HepG2 (cell line): ENCODE measurements around the gene USP15. TPM values are rescaled to one million over a fixed set of nuclear protein-coding genes. Genes with fewer than 3 reads are reported as not detected.

Experiments used
- ATAC-seq: fragments of 200-7000 bp; cut with Tn5 transposase; 3 replicates; pipeline ENCODE4 v1.9.1; 2020; ENCODE audit warnings: mild to moderate bottlenecking, moderate library complexity
- BruUV-seq: library from RNA; stranded (reverse); fragments of 400-500 nt; replicated peaks from 2 replicates; lab custom pipeline; 2021; lab: Mats Ljungman, UMichigan
- CTCF ChIA-PET: fragments of 300-600 bp; formaldehyde crosslinking; extraction: SDS; loops from one replicate; lab custom pipeline; 2021; ENCODE audit warnings: low total read pairs, inconsistent platforms, low intra/inter-chr PET ratio; lab: Yijun Ruan, JAX
- POLR2A ChIA-PET: fragments of 350-600 bp; sonication (Branson Sonifier 250); formaldehyde crosslinking; loops from one replicate; lab custom pipeline; 2020; ENCODE audit warnings: antibody characterized with exemption, inconsistent platforms; lab: Yijun Ruan, JAX
- DNase-seq: peaks from one replicate; pipeline ENCODE4 v3.0.0-alpha.2; 2015; ENCODE audit warnings: low spot score
- FAIRE-seq: peaks from 3 replicates; lab custom pipeline; 2011; peaks lifted over from hg19 to GRCh38; lab: Jason Lieb, UNC
- H2AFZ ChIP-seq: one replicate; pipeline ENCODE4 v1.6.1; 2011; ENCODE audit warnings: low read length, inconsistent platforms
- H3K27ac ChIP-seq: fragments of 300-600 bp; 3 replicates; pipeline ENCODE4 v1.8.0; 2011; ENCODE audit warnings: mixed run types, mild to moderate bottlenecking, mixed read lengths, low read length, inconsistent platforms; ENCODE audit not compliant: insufficient read depth; ENCODE audit errors: extremely low read length
- H3K27me3 ChIP-seq, 2 experiments: fragments of 200-600 bp in 1 of 2; 2 replicates in 1 of 2; 3 replicates in 1 of 2; pipeline versions ENCODE4 v1.6.0 to v1.8.0; 2011; ENCODE audit warnings: low read length in 2 of 2, mild to moderate bottlenecking in 2 of 2, moderate library complexity in 2 of 2, inconsistent platforms in 1 of 2; ENCODE audit not compliant: insufficient read depth in 2 of 2, control insufficient read depth in 1 of 2
- H3K36me3 ChIP-seq, 2 experiments: fragments of 200-600 bp in 1 of 2; replicated peaks in 1 of 2; 2 replicates in 1 of 2; 3 replicates in 1 of 2; pipeline versions ENCODE4 v1.5.1 to v1.8.0; 2011; ENCODE audit warnings: low read length in 2 of 2, inconsistent platforms in 1 of 2; ENCODE audit not compliant: insufficient read depth in 2 of 2, control insufficient read depth in 1 of 2
- H3K4me1 ChIP-seq: 2 replicates; pipeline ENCODE4 v1.5.1; 2012; ENCODE audit warnings: low read length, inconsistent platforms; ENCODE audit not compliant: insufficient read depth
- H3K4me2 ChIP-seq: 2 replicates; pipeline ENCODE4 v1.6.0; 2011; ENCODE audit warnings: low read depth, low read length, inconsistent platforms
- H3K4me3 ChIP-seq, 3 experiments: fragments of 200-600 bp in 1 of 3; sonication (generic), shearing (Covaris generic) in 1 of 3; replicated peaks in 1 of 3; 2 replicates each; pipeline ENCODE4 v1.5.1; 2011 to 2016; ENCODE audit warnings: low read length in 3 of 3, inconsistent platforms in 2 of 3, low read depth in 2 of 3, mild to moderate bottlenecking in 2 of 3, control low read depth in 1 of 3, mixed read lengths in 1 of 3; ENCODE audit not compliant: insufficient read depth in 1 of 3
- H3K79me2 ChIP-seq: one replicate; pipeline ENCODE4 v1.6.1; 2011; ENCODE audit warnings: low read length, inconsistent platforms; ENCODE audit not compliant: insufficient read depth
- H3K9ac ChIP-seq: 2 replicates; pipeline ENCODE4 v1.6.0; 2011; ENCODE audit warnings: mild to moderate bottlenecking, low read depth, low read length, inconsistent platforms; ENCODE audit not compliant: insufficient read depth
- H3K9me3 ChIP-seq: 2 replicates; pipeline ENCODE4 v1.5.1; 2012; ENCODE audit warnings: mild to moderate bottlenecking, low read length
- H4K20me1 ChIP-seq: 2 replicates; pipeline ENCODE4 v1.6.0; 2011; ENCODE audit warnings: inconsistent platforms, mild to moderate bottlenecking, low read length, moderate library complexity; ENCODE audit not compliant: insufficient read depth
- AGO2 ChIP-seq: fragments of 200-400 bp; formaldehyde crosslinking; optimal IDR thresholded peaks from 2 replicates; pipeline ENCODE3; 2017; ENCODE audit warnings: mild to moderate bottlenecking, low read depth, low read length, moderate library complexity
- DR1 ChIP-seq: sonication (generic); formaldehyde crosslinking; IDR thresholded peaks from 2 replicates; pipeline ENCODE4 v1.8.0; 2021; ENCODE audit warnings: mild to moderate bottlenecking, missing genetic modification reagents, inconsistent platforms
- FOXJ3 ChIP-seq: sonication (generic); formaldehyde crosslinking; IDR thresholded peaks from 2 replicates; pipeline ENCODE4 v1.4.0; 2020; ENCODE audit warnings: missing genetic modification reagents, mild to moderate bottlenecking, borderline replicate concordance
- HIVEP1 ChIP-seq: sonication (generic); formaldehyde crosslinking; IDR thresholded peaks from 2 replicates; pipeline ENCODE4 v1.4.0; 2020; ENCODE audit warnings: mild to moderate bottlenecking, missing genetic modification reagents
- NFIC ChIP-seq: IDR thresholded peaks from 2 replicates; pipeline ENCODE4 v1.6.1; 2012; ENCODE audit warnings: mild to moderate bottlenecking, low read length, inconsistent platforms
- NFKBIZ ChIP-seq: IDR thresholded peaks from 2 replicates; pipeline ENCODE4 v1.6.1; 2018; ENCODE audit warnings: missing genetic modification reagents, missing compliant biosample characterization
- NKX3-1 ChIP-seq: sonication (generic); formaldehyde crosslinking; IDR thresholded peaks from 2 replicates; pipeline ENCODE4 v1.5.0; 2020; ENCODE audit warnings: missing genetic modification reagents
- ZNF101 ChIP-seq: sonication (generic); formaldehyde crosslinking; IDR thresholded peaks from 2 replicates; pipeline ENCODE4 v1.4.0; 2020; ENCODE audit warnings: mild to moderate bottlenecking, low read depth, missing genetic modification reagents, borderline replicate concordance
- ZNF30 ChIP-seq: sonication (generic); formaldehyde crosslinking; IDR thresholded peaks from 2 replicates; pipeline ENCODE4 v1.5.0; 2020; ENCODE audit warnings: mild to moderate bottlenecking, missing genetic modification reagents
- ZNF451 ChIP-seq: sonication (generic); formaldehyde crosslinking; IDR thresholded peaks from 2 replicates; pipeline ENCODE4 v1.5.0; 2020; ENCODE audit warnings: mild to moderate bottlenecking, missing genetic modification reagents
- ZNF570 ChIP-seq: sonication (generic); formaldehyde crosslinking; IDR thresholded peaks from 2 replicates; pipeline ENCODE4 v1.4.0; 2020; ENCODE audit warnings: mild to moderate bottlenecking, missing genetic modification reagents, borderline replicate concordance
- ZNF766 ChIP-seq: sonication (generic); formaldehyde crosslinking; IDR thresholded peaks from 2 replicates; pipeline ENCODE4 v1.5.0; 2020; ENCODE audit warnings: missing genetic modification reagents, borderline replicate concordance
- WGBS: methylation state at CpG from one replicate; pipeline ENCODE4 v1.1.6; 2017; ENCODE audit warnings: low lambda C conversion rate; 5-methylcytosine and 5-hydroxymethylcytosine counted together
- in situ Hi-C: cut with HindIII; loops from 2 replicates; pipeline ENCODE4 v1.10.0; 2017; ENCODE audit warnings: low pct_unique_long_range_greater_than_20kb; ENCODE audit not compliant: extremely low pct_ligation_motif_present
- intact Hi-C: fragments of 100-400 bp; cut with micrococcal nuclease; formaldehyde crosslinking; loops from one replicate; pipeline ENCODE4 v1.10.0; 2022; ENCODE audit not compliant: unreplicated experiment
- polyA plus RNA-seq, 8 experiments: library from polyadenylated mRNA; depleted of rRNA in 3 of 8; stranded (reverse) in 7 of 8; unstranded in 1 of 8; fragments of >200 nt; fragmentation: Illumina TruSeq in 4 of 8; extraction: Trizol in 4 of 8; gene quantifications; 2 replicates each; pipeline versions ENCODE4 v1.2.1 to v1.2.3, GENCODE V29; 2011 to 2016; ENCODE audit warnings: low read depth in 4 of 8, missing spikeins in 1 of 8, mixed read lengths in 1 of 8; ENCODE audit not compliant: insufficient read depth in 1 of 8
- total RNA-seq, 5 experiments: library from RNA; depleted of rRNA; stranded (reverse); fragments of >200 nt; fragmentation: Illumina TruSeq; extraction: Trizol; gene quantifications; 2 replicates each; pipeline ENCODE4 v1.2.3, GENCODE V29; 2016; ENCODE audit warnings: low read depth in 1 of 5
- TF ChIP-seq, protein P1 (sequence below): sonication (generic); formaldehyde crosslinking; IDR thresholded peaks from 2 replicates; pipeline ENCODE4 v1.5.0; 2020; ENCODE audit warnings: mild to moderate bottlenecking, missing genetic modification reagents, borderline replicate concordance
- TF ChIP-seq, protein P2 (sequence below): sonication (generic); formaldehyde crosslinking; IDR thresholded peaks from 2 replicates; pipeline ENCODE4 v1.4.0; 2020; ENCODE audit warnings: missing genetic modification reagents, borderline replicate concordance

USP15 gene
- total and polyA plus RNA-seq, 2 of the 13 experiments (the other 11 are each of a cell fraction or from before 2014, with no cell fraction given), result 17.3 to 51.7 TPM

DNA sequence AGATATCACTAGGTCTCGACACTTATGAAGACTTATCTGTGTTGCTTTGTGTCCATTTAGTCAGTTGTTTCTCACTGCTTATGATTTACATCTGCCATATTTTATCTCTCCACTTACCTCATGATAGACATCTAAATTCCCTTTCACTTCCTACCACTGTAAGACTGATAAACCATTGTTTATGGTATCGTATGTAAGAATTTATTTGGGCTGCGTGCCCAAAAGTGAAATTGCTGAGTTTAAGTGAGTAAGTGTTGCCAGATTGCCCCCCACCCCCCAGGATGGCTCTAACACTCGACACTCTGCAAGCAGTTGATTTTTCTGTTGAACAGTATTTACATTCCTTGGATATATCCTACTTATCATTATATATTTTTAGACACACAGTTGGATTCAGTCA lies 136.5 kb downstream of the USP15 start:
- Histone ChIP-seq H3K27me3 (no peaks in the 10 kb centered on the region), H3K4me3 (no peak overlapping the region), H4K20me1 (no peaks in the 10 kb centered on the region), H3K9ac (no peak overlapping the region), H3K27ac (no peak overlapping the region), H2AFZ (no peak overlapping the region), H3K4me1 (no peaks in the 10 kb centered on the region), H3K36me3 (peaks cover 3 to 31% of the 10 kb centered on the region in 2 experiments; a peak in 4 of 5 replicates), H3K79me2 (no peaks in the 10 kb centered on the region), H3K9me3 (no peaks in the 10 kb centered on the region), H3K4me2 (no peak overlapping the region)
- no peak for DNase-seq
- intact Hi-C loops, result no loop called here
- in situ Hi-C loops, result no loop called here
- FAIRE-seq, result no peak
- BruUV-seq, result no TSS peak
- ChIA-PET POLR2A (no interaction called here), CTCF (no interaction called here)
- no peak for ATAC-seq
- 95% methylated on average over 4 of the region's 4 CpGs for WGBS
- TF ChIP-seq NFIC (no peak), ZNF570 (CRISPR knock-in tag) (no peak), FOXJ3 (CRISPR knock-in tag) (no peak), AGO2 (no peak), ZNF101 (CRISPR knock-in tag) (no peak), DR1 (CRISPR knock-in tag) (no peak), HIVEP1 (CRISPR knock-in tag) (no peak), NFKBIZ (CRISPR knock-in tag) (no peak), NKX3-1 (CRISPR knock-in tag) (no peak), ZNF30 (CRISPR knock-in tag) (no peak), ZNF766 (CRISPR knock-in tag) (no peak), ZNF451 (CRISPR knock-in tag) (no peak)
- TF ChIP-seq, protein P1, sequence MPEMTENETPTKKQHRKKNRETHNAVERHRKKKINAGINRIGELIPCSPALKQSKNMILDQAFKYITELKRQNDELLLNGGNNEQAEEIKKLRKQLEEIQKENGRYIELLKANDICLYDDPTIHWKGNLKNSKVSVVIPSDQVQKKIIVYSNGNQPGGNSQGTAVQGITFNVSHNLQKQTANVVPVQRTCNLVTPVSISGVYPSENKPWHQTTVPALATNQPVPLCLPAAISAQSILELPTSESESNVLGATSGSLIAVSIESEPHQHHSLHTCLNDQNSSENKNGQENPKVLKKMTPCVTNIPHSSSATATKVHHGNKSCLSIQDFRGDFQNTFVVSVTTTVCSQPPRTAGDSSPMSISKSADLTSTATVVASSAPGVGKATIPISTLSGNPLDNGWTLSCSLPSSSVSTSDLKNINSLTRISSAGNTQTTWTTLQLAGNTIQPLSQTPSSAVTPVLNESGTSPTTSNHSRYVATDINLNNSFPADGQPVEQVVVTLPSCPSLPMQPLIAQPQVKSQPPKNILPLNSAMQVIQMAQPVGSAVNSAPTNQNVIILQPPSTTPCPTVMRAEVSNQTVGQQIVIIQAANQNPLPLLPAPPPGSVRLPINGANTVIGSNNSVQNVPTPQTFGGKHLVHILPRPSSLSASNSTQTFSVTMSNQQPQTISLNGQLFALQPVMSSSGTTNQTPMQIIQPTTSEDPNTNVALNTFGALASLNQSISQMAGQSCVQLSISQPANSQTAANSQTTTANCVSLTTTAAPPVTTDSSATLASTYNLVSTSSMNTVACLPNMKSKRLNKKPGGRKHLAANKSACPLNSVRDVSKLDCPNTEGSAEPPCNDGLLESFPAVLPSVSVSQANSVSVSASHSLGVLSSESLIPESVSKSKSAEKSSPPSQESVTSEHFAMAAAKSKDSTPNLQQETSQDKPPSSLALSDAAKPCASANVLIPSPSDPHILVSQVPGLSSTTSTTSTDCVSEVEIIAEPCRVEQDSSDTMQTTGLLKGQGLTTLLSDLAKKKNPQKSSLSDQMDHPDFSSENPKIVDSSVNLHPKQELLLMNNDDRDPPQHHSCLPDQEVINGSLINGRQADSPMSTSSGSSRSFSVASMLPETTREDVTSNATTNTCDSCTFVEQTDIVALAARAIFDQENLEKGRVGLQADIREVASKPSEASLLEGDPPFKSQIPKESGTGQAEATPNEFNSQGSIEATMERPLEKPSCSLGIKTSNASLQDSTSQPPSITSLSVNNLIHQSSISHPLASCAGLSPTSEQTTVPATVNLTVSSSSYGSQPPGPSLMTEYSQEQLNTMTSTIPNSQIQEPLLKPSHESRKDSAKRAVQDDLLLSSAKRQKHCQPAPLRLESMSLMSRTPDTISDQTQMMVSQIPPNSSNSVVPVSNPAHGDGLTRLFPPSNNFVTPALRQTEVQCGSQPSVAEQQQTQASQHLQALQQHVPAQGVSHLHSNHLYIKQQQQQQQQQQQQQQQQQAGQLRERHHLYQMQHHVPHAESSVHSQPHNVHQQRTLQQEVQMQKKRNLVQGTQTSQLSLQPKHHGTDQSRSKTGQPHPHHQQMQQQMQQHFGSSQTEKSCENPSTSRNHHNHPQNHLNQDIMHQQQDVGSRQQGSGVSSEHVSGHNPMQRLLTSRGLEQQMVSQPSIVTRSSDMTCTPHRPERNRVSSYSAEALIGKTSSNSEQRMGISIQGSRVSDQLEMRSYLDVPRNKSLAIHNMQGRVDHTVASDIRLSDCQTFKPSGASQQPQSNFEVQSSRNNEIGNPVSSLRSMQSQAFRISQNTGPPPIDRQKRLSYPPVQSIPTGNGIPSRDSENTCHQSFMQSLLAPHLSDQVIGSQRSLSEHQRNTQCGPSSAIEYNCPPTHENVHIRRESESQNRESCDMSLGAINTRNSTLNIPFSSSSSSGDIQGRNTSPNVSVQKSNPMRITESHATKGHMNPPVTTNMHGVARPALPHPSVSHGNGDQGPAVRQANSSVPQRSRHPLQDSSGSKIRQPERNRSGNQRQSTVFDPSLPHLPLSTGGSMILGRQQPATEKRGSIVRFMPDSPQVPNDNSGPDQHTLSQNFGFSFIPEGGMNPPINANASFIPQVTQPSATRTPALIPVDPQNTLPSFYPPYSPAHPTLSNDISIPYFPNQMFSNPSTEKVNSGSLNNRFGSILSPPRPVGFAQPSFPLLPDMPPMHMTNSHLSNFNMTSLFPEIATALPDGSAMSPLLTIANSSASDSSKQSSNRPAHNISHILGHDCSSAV (CRISPR knock-in tag), result no peak
- TF ChIP-seq, protein P2, sequence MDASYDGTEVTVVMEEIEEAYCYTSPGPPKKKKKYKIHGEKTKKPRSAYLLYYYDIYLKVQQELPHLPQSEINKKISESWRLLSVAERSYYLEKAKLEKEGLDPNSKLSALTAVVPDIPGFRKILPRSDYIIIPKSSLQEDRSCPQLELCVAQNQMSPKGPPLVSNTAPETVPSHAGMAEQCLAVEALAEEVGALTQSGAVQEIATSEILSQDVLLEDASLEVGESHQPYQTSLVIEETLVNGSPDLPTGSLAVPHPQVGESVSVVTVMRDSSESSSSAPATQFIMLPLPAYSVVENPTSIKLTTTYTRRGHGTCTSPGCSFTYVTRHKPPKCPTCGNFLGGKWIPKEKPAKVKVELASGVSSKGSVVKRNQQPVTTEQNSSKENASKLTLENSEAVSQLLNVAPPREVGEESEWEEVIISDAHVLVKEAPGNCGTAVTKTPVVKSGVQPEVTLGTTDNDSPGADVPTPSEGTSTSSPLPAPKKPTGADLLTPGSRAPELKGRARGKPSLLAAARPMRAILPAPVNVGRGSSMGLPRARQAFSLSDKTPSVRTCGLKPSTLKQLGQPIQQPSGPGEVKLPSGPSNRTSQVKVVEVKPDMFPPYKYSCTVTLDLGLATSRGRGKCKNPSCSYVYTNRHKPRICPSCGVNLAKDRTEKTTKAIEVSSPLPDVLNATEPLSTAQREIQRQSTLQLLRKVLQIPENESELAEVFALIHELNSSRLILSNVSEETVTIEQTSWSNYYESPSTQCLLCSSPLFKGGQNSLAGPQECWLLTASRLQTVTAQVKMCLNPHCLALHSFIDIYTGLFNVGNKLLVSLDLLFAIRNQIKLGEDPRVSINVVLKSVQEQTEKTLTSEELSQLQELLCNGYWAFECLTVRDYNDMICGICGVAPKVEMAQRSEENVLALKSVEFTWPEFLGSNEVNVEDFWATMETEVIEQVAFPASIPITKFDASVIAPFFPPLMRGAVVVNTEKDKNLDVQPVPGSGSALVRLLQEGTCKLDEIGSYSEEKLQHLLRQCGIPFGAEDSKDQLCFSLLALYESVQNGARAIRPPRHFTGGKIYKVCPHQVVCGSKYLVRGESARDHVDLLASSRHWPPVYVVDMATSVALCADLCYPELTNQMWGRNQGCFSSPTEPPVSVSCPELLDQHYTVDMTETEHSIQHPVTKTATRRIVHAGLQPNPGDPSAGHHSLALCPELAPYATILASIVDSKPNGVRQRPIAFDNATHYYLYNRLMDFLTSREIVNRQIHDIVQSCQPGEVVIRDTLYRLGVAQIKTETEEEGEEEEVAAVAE (CRISPR knock-in tag), result no peak
